ENCODE data around the gene TESMIN.

- TF ChIP-seq CTCF (conservative IDR thresholded peaks at IDR 0.05) (no peak), ZFX (IDR thresholded peaks at IDR 0.05) (no peak)
Observed at GRCh38 chr11:68678031-68678441, 73.3 kb downstream of the TESMIN start.
